Inflammatory macrophage (primary cell): Measurements from ENCODE around the gene KRTCAP2.

Experiments
- DNase-seq, 2 donors: peaks; one replicate each; pipeline ENCODE4 v3.0.0-alpha.2; 2020 to 2022

The KRTCAP2 gene

DNA sequence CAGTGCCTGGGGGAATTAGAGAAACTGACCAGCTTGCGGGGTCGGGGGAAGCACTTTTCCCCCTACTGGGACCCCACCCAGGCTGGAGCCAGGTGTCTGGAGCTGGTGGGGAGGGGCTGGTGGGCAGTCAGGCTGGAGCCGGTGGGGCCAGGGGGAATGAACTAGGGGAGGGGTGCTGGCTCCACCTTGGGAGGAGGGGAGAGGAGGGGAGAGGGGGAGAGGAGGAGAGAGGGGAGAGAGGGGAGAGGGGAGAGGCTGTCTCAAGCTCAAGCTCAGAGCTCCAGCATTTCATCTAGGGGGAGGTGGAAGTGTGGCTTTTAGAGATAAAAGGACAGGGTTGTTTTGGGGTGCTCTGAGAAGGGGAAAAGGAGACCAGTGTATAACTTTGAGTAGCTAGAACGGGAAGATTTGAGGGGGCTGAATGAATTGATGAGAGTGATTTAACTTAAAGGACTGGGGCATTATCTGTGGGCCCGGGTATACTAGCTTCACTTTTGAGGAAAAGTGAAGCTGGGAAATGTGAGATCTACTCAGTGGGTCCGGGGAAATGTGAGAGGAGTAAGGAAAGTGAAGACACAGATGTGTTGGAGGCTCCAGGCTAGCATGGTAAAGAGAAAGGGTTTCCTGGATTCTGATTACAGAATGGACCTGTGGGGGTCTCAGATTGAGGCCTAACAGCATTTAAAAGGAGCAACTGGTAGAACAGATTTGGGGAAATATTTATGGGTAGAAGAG is 42.7 kb downstream of the KRTCAP2 start:
- DNase-seq, result no peak

DNA sequence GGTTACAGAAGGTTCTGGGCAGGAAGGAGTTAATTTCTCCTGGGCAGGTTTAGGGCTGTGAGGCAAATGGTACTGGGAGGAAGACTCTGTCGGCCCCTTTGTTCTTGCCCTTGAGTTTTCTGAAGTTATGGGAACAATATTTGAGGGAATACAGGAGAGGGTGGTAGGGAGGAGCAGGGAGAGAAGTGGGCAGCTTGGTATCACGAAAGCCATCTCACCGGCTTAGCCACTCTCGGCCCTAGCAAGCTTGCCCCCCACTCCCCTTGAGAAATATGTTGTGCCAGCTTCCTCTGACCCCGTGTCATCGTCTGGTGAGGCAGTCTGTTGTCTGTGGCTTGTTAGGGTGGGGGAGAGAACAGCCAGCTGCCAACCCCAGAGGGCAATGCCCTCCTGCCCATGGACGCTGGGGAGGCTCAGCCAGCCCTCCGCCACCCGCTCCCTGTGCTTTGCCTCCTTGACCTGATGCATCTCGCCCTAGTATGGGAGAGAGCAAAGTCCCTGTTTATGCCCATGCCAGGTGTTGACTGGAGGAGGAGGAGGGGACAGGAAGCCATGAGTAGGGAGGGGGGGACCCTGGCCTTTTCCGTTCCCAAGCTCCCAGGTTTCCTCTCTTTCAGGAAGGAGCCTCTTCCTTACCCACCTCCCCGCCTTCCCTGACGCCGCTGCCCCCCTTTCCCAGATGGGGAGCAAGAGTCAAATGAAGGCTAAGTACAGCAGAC is 44.2 kb downstream of the KRTCAP2 start:
- no peak for DNase-seq

DNA sequence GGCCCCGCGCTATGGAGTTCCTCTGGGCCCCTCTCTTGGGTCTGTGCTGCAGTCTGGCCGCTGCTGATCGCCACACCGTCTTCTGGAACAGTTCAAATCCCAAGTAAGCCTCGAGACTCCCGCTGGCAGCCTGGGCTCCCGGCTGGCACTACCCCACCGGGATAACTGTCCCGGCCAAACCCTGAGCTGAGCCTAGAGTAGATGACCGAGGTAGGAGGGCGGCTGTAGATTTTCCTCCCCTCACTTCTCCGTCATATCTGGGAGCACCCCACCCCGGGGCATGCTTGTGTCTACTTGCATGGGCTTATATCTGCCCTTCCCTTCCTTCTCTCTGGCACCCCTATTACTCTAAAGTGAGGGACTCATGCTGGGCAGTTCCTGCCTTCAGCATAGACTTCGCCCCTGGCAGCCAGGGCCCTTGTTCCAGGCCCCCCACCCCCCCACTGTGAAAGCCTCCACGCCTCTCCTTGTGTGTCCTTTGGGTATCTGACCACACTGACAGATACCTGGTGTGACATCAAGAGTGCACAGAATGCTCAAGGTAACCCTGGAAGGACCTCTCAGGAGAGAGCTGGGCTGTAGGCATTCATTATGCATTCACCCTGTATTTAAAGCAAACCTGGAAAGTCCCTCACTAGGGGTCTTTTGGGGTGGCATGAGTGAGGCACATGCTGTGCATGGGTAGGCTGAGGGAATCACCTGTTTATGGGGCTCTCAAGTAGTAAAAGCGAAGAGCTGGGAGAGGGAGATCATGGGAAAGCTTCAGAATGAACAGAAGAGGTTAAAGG is 44.9 kb downstream of the KRTCAP2 start:
- DNase-seq, result no peak

DNA sequence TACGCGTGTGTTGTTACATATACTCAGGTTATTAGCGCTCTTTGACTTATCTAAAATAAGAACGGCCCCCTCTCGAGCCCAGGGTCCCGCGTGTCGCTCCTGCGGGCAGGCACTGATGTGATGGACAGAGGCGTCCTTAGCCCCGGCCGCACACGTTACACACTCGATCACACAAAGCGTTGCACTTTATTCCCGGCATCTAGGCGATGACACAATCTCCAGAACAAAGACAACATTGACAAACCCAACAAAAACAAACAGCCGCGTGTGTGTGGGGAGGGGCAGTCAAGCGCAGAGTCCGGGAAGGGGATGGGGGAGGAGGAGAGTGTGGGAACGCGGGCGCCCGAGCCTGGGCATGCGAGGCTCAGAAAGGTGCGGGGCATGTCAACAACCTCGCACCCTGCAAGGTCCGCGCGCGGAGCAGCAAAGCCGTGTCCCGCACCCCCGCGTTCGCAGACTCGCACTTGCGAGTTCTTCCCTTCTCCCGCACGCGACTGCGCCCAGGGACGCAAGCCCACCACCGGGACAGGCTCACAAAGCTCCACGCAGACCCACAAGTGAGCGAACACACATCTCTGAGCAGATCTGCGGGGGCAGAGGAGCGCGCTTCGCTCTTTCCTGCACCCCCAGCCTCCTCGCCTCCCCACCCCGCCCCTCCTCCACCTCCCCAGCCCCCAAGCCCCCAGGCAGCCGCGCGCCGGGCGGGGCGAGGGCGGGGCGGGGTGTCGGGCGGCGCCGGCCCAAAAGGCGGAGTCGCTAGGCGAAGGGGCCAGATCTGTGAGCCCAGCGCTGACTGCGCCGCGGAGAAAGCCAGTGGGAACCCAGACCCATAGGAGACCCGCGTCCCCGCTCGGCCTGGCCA is 45.8 kb downstream of the KRTCAP2 start, which contains the start of gene EFNA1:
Gene EFNA1 (plus strand): TSS at position 772 of the 862 bp plus-strand sequence. CDS start 102 bp downstream, outside the sequence.
- no peak for DNase-seq

DNA sequence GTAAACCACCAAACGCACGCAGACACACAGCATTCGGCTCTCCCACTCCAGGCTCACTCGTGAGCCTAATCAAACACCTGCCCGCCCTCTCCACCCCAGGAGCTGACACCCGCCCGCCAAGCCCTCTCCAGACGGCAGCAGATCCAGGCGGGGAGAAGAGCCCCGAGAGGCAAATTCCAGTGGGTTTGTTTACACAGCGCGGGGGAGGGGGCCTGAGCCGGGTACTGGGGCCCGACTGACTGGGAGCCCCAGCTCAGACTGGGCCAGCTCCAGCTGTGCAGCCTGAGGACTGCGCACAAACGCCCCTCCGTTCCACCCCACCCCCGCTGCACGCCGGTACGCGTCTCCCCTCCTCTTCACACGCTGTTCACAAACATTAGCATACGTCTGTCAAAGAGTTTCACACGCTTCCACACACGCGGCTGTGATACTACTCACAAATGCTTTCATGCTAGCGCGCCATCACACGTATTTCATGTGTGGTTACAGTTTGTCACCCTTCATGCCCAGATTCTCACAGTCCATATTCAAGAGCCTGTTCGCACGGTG is 46.5 kb downstream of the KRTCAP2 start:
- DNase-seq, result peak in 1 of 2 donors; percentile 10

DNA sequence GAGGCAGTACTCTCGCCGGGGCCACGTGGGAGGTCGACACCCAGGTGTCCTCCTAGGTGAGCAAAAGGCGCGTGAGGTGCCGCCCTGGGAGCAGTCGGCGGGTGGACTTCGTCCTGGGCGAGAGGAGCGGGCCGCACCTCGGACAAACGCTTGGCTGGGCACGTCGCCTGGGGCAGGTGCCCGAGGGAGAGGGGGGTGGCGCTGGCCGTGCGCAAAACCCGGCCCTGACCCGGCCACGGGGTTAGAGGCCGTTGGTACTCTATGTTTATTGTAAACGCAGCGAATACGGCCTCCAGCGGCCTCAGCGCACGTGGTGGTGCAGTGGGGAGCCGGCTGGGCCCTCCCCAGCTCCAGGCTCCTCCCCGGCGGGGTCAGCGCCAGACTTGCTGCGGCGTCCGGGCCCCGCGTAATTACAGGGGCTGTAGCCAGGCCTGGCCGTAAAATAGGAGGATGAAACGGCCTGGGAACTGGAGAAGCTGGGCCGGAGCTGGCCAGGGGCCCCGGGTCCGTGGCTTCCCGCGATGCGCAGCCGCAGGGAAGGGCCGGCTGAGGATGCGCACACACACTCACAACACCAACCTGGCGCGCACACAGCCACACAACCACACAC is 47.1 kb downstream of the KRTCAP2 start:
- DNase-seq, result no peak

DNA sequence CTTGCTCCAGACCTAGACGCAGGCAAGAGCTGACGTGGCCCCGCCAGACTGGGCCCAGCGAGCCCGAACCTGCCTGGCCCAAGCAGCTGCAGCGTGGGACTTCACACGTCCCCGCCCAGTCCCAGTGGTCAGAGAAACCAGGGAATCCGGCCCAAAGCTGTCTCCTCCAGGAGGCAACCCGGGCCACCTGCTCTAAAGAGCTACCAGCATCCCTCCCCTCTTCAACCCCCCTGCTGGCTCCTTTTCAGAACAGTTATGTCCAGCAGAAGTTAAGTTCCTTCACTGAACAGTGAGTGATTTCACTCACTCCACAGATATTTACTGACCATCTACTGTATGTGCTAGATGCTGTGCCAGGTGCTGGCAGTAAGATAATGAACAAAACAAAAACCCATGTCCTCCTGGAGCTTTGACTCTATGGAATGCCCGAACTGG is 47.6 kb downstream of the KRTCAP2 start:
- no peak for DNase-seq

DNA sequence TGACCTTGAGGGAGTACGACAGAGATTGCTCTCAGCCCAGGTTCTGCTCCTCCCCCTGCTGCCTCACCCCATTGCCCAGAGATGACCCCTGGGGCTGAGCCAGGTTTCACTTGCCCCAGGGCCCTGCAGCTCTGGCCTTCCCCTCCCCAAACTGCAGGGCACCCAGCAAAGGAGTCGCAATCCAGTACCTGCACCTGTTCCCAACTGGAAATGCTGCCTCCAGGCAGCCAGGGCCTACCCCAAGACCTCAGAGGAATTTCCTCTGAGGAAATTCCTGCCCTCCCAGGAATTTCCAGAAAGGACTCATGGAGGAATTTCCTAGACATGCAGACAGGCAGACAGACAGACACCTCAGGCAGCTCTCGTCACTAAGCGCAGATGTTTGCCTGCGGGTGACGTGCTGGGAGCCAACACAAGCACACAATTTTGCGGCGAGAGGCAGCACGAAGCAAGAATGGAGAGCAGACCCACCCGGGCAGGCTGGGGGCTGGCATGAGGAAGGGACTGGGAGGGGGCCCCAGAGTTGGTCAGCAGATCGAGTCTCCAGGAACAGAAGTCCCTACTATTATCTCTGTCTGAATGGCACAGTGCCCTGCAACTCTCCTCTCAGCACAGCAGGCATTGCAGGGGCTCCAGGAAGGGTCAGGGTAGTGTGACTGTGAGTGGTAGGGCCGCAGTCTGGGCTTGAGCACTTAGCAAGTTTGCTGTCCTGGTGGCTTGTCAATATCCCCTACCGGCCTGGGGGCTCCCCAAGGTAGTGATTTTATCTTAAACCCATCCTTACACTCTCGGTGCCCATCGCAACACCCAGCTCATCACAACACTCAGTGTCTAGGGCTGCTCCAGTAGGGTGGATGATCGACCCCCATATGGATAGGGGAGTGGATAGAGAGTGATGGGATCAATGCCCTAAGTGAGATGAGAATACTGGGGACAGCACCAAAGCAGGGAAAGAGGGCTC is 48.3 kb downstream of the KRTCAP2 start:
- no peak for DNase-seq

DNA sequence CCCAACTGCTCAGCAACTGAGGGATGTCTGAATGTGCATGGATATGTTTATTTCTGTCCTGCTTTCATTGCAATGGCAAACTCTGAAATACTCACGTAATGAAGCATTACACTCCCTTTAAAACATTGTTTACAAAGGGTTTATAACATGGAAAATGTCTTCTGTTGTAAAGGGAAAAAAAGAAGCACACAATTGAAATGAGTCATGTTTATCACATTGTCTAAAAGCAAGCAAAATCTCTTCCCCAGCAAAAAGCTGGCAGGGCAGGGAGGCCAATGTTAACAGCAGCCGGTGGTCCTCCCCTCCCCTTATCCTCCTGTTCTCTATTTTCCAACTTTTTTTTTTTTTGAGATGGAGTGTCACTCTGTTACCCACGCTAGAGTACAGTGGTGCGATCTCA is 49.3 kb downstream of the KRTCAP2 start:
- DNase-seq, result no peak

DNA sequence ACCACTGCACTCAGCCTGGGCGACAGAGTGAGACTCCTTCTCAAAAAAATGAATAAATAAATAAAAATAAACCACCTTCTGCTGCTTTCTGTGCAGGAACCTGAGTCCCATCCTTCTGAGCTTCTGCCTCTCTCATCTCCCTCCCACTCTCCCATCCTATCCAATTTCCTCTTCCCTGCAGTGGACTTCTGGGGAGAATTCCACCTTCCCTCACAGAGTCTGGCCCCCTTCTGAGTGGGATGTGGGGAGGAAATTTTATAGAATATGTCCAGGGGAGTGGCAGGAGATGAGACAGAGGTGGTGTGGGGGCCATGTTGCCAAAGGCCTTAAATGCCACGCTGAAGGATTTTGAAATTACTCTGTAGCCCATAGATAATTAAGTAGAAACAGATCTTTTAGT is 50.8 kb downstream of the KRTCAP2 start:
- no peak for DNase-seq

DNA sequence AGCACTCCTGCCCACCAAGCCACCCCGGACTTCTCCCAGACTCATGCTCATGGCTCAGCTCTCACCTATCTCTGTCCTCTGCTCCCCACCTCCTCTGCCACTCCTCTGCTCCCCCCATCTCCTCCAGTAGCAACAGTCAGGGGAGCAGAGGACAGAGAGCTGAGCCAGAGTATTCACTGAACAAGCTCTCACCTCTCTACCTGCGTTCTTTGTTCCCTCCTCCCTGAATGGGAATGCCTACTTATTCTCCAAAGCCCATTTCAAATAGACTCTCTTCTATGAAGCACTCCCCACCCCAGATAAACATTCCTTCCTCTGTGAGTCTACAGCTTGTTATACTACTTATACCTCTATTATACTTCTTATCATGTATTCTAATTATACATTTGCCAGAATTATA is 51.9 kb downstream of the KRTCAP2 start:
- DNase-seq, result no peak

DNA sequence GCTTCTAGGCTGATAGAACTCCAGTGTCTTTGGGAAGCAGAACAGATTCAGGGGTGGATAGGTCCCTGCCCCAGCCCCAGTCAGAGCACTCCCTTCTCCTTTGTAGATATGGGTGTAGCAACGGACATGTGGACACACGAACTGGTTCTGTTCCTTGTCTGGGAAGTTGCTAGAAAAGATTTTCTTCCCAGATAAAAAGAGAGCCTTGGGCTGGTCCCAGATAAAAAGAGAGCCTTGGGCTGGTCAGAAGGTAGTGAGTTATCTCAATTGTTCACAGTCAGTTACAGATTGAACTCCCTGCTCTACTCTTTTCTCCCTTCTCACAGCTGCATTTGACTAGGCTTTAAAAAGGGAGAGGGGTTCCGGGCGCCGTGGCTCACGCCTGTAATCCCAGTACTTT is 52.9 kb downstream of the KRTCAP2 start:
- DNase-seq, result no peak
